Ammon's horn (tissue), 1 donor: Measurements from ENCODE around the gene TBC1D22A.
A peak's percentile ranks its signal among the peaks of the same experiment; 100 is the strongest.

ENCODE experiments used
- DNase-seq: peaks from one replicate; pipeline ENCODE4 v3.0.0-alpha.2; 2016; ENCODE audit warnings: low spot score

The TBC1D22A gene

GRCh38 chr22:46835693-46836092 lies 73.2 kb downstream of the TBC1D22A start:
- DNase-seq = no peak

GRCh38 chr22:46841522-46841921 lies 79.1 kb downstream of the TBC1D22A start:
- DNase-seq = no peak

- no peak for DNase-seq
These were observed 80.2 kb downstream of the TBC1D22A start for GRCh38 chr22:46842606-46843005.

- no peak for DNase-seq
These were observed 81.4 kb downstream of the TBC1D22A start for GRCh38 chr22:46843821-46844255.

DNA sequence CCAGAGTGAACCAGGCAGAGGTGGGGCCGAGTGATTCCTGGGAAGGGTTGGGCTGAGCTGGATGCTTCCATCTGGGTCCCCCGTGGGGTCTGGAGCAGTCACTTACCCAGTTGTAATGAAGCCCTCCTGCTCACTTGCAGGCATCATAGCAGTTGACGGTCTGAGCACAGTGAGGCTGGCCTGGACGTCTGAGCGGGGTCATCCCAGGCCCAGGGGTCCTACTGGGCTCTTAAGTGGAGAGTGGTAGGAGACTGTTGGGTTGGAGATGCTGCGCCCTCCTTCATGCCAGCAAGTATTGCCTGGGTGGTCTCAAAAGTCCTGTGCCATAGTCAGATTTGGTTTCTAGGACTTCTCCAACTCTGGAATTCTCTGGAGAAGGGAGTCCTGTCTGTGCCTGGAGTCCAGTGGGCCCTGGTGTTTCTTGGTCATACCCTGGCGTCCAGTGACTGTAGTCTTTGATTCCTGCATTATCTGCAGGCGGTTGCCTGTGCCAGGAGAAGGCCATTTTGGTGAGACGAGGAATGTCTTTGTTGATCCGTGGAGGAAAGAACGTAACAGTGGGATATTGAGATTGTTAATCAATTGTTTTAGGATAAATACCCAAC lies 82.3 kb downstream of the TBC1D22A start:
- DNase-seq = no peak

DNA sequence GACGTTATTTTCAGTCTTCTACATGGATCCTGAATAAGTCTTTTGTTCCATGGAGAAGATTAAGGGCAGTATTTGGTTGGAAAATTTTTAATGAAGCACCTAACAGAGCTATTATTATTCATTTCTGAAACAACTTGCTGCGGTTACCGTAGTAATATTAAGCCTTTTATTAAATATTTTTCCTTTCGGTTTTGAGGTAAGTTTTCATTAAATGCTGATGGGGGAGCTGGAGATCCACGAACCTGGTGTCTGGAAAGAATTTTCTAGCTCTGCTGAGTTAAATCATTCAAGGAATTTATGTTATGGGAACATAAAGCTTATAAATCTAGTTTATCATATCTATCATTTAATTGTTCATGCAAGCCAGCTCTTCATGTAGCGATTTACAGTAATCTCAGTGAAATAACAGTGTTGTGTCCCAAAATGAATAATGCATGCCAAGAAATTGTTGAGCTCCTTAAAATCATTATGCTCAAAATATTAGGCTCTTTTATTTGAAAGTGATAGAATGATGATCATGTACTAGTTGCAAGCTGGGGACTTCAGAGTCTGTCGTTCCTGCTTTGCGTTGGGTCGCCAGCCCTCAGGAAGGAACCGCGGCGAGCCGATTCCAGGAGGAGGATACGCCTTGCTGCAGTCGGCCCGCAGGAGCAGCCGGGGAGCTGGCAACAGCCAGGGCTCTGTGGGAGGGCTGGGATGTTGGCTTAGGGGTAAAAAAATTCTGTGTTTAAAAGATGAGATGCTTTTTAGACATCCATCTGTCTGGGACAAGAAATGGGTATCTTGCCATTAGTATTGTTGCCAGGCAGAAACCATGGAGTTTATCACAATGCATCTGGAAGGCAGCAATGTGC lies 83.1 kb downstream of the TBC1D22A start:
- peak; percentile 60 for DNase-seq

DNA sequence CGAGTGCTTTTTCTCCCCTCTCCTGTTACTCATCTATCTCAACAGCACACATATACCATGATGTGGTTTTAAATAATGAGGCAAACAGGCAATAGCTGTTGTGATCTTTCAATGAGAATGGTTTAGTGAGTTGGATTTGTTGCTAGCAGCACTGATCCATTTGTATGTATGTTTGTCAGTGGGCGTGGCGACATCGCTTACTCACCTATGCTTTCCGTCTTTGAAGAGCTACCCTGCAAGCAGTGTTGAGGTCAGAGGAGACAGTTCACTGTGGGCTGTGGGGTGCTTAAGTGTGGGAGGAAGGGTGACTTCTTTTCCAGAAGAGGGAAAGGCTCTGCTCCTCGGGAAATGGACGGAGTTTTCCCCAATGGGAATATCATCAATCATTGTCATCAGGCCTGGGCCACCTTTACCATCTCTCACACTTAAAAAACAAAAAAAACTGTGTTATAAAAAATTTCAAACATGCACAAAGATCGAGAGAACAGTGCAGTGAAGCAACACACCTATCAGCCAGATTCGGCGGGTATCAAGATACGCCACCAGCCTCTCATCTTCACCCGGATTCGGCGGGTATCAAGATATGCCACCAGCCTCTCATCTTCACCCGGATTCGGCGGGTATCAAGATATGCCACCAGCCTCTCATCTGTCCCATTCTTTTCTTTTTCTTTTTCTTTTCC lies 83.8 kb downstream of the TBC1D22A start:
- no peak for DNase-seq

- no peak for DNase-seq
These were observed 84.4 kb downstream of the TBC1D22A start for GRCh38 chr22:46846832-46847355.

DNA sequence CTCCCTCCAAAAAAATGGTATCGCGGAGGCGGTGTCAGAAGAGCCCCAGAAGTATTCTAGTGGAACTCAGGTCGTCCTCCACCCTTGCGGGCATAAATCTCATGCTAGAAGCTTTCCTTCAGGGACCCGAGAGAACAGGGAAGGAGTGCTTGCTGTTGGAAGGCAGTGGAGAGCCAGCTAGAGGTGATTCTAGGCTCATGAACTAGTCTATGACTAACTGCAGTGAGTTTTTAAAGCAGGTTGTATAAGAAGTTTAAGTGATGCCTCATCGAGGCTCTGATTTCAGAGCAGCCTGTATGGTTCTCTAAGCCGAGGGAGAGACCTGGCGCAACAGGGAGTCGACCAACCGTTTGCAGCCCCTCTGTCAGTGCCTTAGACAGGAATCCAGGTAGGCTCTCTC lies 85.7 kb downstream of the TBC1D22A start:
- DNase-seq = no peak

DNA sequence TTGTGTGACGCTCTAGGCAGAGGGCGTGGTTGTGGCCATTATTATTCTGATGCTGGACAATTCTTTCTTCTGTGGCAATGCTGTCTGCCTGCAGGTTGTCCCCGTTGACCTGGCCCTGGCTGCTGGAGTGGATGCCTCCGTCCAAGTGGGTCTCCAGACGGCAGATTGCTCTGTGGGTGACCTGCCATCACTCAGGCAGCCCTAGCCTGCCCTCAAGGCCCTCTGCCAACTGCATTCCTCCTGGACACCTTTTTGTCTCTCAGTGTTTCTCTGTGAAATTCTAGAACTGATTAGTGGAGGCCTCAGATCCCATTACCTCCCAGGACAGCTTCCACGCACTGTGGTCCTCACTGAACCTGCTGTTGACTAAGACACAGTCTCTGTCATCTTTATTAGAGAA lies 86.7 kb downstream of the TBC1D22A start:
- no peak for DNase-seq

- no peak for DNase-seq
These were observed 87.5 kb downstream of the TBC1D22A start for GRCh38 chr22:46849951-46850350.

DNA sequence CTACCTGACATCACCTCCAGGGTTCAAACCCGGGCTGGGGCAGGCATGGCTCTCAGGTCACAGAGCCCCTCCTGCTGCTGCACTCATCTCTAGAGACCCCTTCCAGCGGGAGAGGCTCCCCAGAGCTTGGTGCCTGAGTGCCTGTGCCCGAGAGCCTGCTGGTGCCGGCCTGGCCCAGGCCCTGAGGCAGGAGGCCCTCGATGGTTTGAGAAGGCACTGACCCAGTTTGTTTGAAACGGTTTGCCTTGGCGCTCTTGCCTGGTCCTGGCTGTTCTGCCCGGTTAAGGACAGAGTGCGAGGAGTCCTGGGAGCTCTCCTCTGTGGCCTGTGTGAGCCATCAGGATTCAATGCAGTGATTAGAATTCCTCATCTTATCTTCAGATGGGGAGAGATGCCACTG lies 88.9 kb downstream of the TBC1D22A start:
- no peak for DNase-seq

DNA sequence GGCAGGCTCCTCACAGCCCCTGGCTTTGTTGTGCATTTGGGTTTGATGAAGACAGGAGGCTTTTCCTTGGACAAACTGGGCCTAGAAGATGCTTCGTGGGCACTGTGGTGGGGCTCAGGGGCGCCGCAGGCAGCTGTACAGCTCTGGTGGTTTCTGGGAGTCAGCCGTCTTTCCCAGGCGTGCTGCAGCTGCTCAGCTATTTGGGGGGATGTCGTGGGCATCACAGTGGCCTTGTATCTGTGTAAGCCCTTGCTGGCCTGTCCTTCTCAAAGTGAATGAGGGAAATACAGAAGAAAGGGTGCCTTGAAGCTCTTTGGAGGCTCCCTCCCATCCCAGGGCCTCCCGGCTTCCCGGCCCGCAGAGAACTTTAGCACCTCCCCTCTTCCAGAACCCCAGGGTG lies 89.5 kb downstream of the TBC1D22A start:
- no peak for DNase-seq

DNA sequence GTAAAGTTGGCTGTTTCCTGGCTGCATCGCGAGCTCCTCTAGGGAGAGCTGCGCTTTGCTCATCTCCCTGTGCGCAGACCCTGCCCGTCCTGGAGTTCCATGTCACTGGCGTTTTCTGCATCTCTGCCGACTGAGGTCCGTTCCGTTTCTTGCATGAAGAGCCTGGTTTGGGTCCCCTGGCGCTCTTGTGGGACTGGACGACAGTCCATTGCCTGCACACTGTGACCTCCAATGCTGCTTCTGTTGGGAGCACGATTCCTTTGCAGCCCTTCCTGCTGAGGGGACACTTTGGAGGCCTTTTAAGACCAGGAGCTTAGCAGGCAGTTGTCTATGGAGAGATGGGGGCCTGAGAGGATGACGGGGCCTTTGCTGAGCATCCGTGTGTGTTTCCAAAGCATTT lies 90.3 kb downstream of the TBC1D22A start:
- no peak for DNase-seq

GRCh38 chr22:46853191-46853590 lies 90.7 kb downstream of the TBC1D22A start:
- no peak for DNase-seq

DNA sequence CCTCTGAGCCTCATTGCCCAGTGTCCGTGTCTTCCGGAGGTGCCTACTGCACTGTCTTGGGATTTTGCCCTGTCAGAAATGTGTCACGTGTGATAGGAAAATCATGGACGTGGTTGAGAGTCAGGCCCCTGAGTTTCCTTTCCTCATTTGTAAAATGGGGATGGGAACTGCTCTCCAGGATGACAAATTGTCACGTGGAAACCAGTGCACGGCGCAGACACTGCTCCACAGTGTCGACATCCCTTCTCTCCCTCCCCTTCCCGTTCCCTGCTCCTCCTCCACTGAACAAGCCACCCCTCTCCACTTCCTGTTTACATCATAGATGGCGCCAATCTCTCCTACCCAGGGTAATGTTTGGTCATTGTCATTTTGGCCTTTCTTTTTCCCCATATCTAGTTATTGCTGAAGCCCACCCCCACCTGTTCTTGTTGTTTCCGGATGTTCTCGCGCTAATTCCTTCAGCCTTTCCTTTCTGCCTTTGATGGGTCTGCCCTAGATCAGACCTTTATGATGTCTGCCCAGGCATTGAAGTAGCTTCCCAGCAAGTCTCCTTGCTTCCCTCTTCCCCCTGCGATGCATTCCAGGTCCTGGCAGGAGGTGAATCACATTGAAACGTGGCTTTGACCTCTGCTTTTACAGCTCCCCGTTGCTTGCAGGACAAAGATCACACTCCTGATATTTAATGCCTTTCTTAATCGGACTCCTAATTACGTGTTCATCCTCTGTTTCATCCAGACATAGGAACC lies 91.8 kb downstream of the TBC1D22A start:
- DNase-seq = peak; percentile 62

GRCh38 chr22:46855681-46856080 lies 93.2 kb downstream of the TBC1D22A start:
- no peak for DNase-seq

DNA sequence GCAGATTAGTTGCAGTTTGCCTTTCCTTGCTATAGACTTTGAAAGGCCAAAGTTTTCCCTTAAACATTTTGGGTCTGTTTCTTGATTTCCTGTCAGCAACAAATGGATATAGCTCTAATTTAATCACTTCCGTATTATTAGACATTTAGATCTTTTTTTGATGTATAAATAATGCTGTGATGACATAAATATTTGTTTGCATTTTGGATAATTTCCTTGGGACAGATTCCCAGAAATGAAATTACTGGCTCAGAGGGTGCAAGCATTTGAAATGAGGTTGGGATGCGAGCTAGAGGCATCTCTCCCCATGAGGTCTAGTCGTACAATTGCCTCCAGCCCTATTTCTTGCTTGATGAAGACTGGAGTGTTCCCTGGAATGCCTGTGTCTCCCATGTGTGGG lies 94.2 kb downstream of the TBC1D22A start:
- DNase-seq = no peak

DNA sequence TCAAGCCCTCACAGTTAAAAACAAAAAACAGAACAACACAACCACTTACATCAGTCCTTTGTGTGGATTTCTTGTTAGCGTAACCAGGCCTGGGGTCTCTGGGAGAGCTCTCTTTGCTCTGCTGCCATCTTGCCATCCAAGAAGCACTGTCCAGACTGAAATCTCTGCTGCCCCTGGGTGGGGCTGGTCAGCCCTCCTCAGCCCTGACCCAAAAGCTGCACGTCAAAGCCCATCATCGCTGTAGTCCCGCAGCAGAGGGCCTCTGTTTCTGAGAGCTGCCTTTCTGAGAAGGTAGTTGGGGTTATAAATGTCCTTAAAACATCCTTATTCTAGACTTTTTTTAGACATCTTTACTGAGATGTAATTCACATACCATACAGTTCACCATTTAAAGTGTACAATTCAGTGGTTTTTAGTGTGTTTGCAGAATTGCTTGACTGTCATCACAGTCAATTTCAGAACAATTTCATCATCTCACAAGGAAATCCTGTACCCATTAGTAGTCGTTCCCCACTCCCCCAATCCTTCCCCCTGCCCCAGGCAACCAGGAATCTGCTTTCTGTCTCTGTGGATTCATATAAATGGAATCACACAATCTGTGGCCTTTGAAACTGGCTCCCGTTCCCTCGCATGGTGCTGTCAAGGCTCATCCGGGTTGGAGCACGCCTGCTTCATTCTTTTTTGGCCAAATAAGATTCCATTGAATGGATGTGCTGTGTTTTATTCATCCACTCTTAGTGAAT lies 94.9 kb downstream of the TBC1D22A start:
- no peak for DNase-seq

- no peak for DNase-seq
These were observed 95.4 kb downstream of the TBC1D22A start for GRCh38 chr22:46857885-46858143.

DNA sequence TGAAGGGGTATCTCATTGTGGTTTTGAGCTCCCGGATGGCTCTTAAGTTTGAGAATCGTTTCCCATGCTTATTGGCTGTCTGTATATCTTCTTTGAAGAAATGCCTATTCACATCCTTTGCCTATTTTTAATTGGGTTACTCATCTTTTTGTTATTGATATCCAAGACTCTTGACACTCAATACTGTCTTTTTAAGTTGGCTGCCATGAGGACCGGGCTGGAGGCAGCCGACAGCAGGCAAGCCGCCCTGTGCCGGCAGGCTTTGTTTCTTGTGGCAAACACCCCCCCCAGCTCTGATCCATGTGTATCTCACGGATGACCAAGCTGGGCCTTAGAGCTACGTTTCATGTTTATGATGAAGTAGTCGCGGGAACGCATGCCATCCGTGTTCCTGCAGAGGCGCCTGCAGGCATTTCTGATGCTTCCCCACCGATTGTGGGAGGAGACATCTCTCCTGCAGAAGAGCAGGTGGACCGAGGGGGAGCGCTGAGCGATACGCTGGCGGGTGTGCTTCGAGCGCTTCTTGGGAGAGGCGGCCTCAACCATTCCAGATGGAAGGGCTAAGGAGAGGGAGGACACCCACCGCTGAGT lies 95.8 kb downstream of the TBC1D22A start:
- no peak for DNase-seq
